ENCODE results near the gene RIBC1.

Gene RIBC1

GRCh38 chrX:53422861-53423306 is at the start of gene RIBC1:
Gene RIBC1, plus strand, starts transcription at chrX:53422873. Its CDS starts 3,404 bp downstream, at chrX:53426277.
- Histone ChIP-seq H3K4me3 (ENCODE audit: low read depth, low read length) (peak within 1 kb of the TSS; percentile 81), H3K79me2 (peaks cover 6% of the 10 kb centered on the region), H2AFZ (peak within 1 kb of the TSS; percentile 75), H3K4me2 (ENCODE audit: low read length) (peak within 1 kb of the TSS; percentile 79), H3K4me1 (peaks cover 3% of the 10 kb centered on the region), H3K9me3 (ENCODE audit: control insufficient read depth, low read length) (no peaks in the 10 kb centered on the region), H3K36me3 (ENCODE audit: control insufficient read depth, insufficient read depth, low read length) (no peaks in the 10 kb centered on the region), H3K27ac (peak within 1 kb of the TSS; percentile 81), H3K27me3 (ENCODE audit: control insufficient read depth, insufficient read depth, low read length) (no peaks in the 10 kb centered on the region), H3K9ac (no peak within 1 kb of the TSS)
- no peak for TF ChIP-seq CTCF (IDR thresholded peaks at IDR 0.05)

DNA sequence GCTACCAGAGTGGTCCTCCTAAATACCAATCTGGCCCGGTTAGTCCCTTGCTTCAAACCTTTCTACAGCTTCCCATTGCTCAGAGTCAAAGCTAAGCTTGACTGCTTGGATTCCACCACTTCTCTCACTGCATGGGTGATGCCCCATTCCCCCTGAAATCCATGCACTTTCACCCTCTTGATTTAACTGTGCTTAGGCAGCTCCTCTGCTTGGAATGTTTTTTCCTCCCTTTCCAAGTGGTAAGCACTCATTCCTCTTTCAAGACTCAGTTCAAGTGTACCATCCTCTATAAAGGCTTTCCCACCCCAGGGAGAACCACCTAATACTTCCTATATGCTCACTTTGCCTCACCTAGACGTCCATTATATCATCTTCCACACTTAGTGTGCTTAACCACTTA is 49.4 kb upstream of the RIBC1 start:
- Histone ChIP-seq H3K36me3 (ENCODE audit: control insufficient read depth, insufficient read depth, low read length) (no peaks in the 10 kb centered on the region), H3K27ac (no peak overlapping the region), H3K4me3 (ENCODE audit: low read depth, low read length) (no peak overlapping the region), H3K79me2 (no peaks in the 10 kb centered on the region), H2AFZ (no peak overlapping the region), H3K4me2 (ENCODE audit: low read length) (no peak overlapping the region), H3K4me1 (no peaks in the 10 kb centered on the region), H3K9ac (no peak overlapping the region), H3K9me3 (ENCODE audit: control insufficient read depth, low read length) (no peaks in the 10 kb centered on the region), H3K27me3 (ENCODE audit: control insufficient read depth, insufficient read depth, low read length) (no peaks in the 10 kb centered on the region)
- TF ChIP-seq CTCF (IDR thresholded peaks at IDR 0.05) = no peak

GRCh38 chrX:53374222-53374820 is 48.4 kb upstream of the RIBC1 start:
- no peaks in the 10 kb centered on the region for H3K36me3 ChIP-seq (ENCODE audit: control insufficient read depth, insufficient read depth, low read length)
- no peaks in the 10 kb centered on the region for H3K9me3 ChIP-seq (ENCODE audit: control insufficient read depth, low read length)
- no peak for TF ChIP-seq CTCF (IDR thresholded peaks at IDR 0.05)
- H3K4me3 ChIP-seq (ENCODE audit: low read depth, low read length) = no peak overlapping the region
- H2AFZ ChIP-seq = no peak overlapping the region
- no peak overlapping the region for H3K4me2 ChIP-seq (ENCODE audit: low read length)
- no peak overlapping the region for H3K9ac ChIP-seq
- H3K4me1 ChIP-seq = no peaks in the 10 kb centered on the region
- H3K27ac ChIP-seq = no peak overlapping the region
- no peaks in the 10 kb centered on the region for H3K79me2 ChIP-seq
- H3K27me3 ChIP-seq (ENCODE audit: control insufficient read depth, insufficient read depth, low read length) = no peaks in the 10 kb centered on the region

GRCh38 chrX:53374923-53375322 is 47.8 kb upstream of the RIBC1 start:
- H2AFZ ChIP-seq = no peak overlapping the region
- H3K9ac ChIP-seq = no peak overlapping the region
- no peaks in the 10 kb centered on the region for H3K27me3 ChIP-seq (ENCODE audit: control insufficient read depth, insufficient read depth, low read length)
- no peak overlapping the region for H3K4me2 ChIP-seq (ENCODE audit: low read length)
- no peak overlapping the region for H3K27ac ChIP-seq
- H3K4me1 ChIP-seq = no peaks in the 10 kb centered on the region
- no peak for TF ChIP-seq CTCF (IDR thresholded peaks at IDR 0.05)
- H3K9me3 ChIP-seq (ENCODE audit: control insufficient read depth, low read length) = no peaks in the 10 kb centered on the region
- no peak overlapping the region for H3K4me3 ChIP-seq (ENCODE audit: low read depth, low read length)
- no peaks in the 10 kb centered on the region for H3K36me3 ChIP-seq (ENCODE audit: control insufficient read depth, insufficient read depth, low read length)
- no peaks in the 10 kb centered on the region for H3K79me2 ChIP-seq

GRCh38 chrX:53376888-53377287 is 45.8 kb upstream of the RIBC1 start:
- no peaks in the 10 kb centered on the region for H3K4me1 ChIP-seq
- H2AFZ ChIP-seq = no peak overlapping the region
- no peak overlapping the region for H3K4me2 ChIP-seq (ENCODE audit: low read length)
- H3K27ac ChIP-seq = no peak overlapping the region
- TF ChIP-seq CTCF (IDR thresholded peaks at IDR 0.05) = no peak
- H3K27me3 ChIP-seq (ENCODE audit: control insufficient read depth, insufficient read depth, low read length) = no peaks in the 10 kb centered on the region
- H3K9me3 ChIP-seq (ENCODE audit: control insufficient read depth, low read length) = no peaks in the 10 kb centered on the region
- H3K9ac ChIP-seq = no peak overlapping the region
- no peak overlapping the region for H3K4me3 ChIP-seq (ENCODE audit: low read depth, low read length)
- H3K36me3 ChIP-seq (ENCODE audit: control insufficient read depth, insufficient read depth, low read length) = no peaks in the 10 kb centered on the region
- H3K79me2 ChIP-seq = no peaks in the 10 kb centered on the region
